ENCODE results near the gene ZNF43. TPM values are rescaled to one million over a fixed set of nuclear protein-coding genes. Genes with fewer than 3 reads are reported as not detected.

The ZNF43 gene
- total RNA-seq, 2 experiments from 2014 or later: 26.1 to 30.2 TPM

- CTCF ChIA-PET: interaction anchor here (0.6 kb wide), 1 partner anchor 1560 kb away, joined by 3 read pairs; no protein-coding TSS in a partner anchor
- Histone ChIP-seq H3K9me3 (ENCODE audit: control insufficient read depth in 1 of 2, insufficient read depth in 1 of 2, low read length in 2 of 2) (no peaks in the 10 kb centered on the region), H3K4me1 (ENCODE audit: insufficient read depth, low read length) (no peaks in the 10 kb centered on the region), H3K27ac (ENCODE audit: low read depth in 1 of 2, low read length in 2 of 2) (no peak overlapping the region), H3K4me3 (ENCODE audit: low read length) (no peak overlapping the region), H3K36me3 (ENCODE audit: insufficient read depth, low read length) (peaks cover 30% of the 10 kb centered on the region), H3K27me3 (ENCODE audit: control insufficient read depth in 1 of 2, insufficient read depth in 2 of 2, low read length in 2 of 2) (no peaks in the 10 kb centered on the region)
- H3K9me3 Mint-ChIP-seq: no peaks in the 10 kb centered on the region
- DNase-seq: no peak
- intact Hi-C loops (cut with DNase I, micrococcal nuclease): loop anchor here in 1 of 2 experiments (10.0 kb wide), 4 partner anchors 518 to 1432 kb away; partner anchors contain the start of genes ZNF430 and ZNF708
- no peak overlapping the region for H3K27ac Mint-ChIP-seq
- TF ChIP-seq CTCF (IDR thresholded peaks at IDR 0.05): no peak
- POLR2A ChIA-PET: no interaction called here
- H3K27me3 Mint-ChIP-seq: no peaks in the 10 kb centered on the region
- no peak overlapping the region for H3K4me3 Mint-ChIP-seq
- H3K4me1 Mint-ChIP-seq (ENCODE audit: low read depth): peaks cover 18% of the 10 kb centered on the region
- peaks cover 77% of the 10 kb centered on the region for H3K36me3 Mint-ChIP-seq (ENCODE audit: low read depth)
- no peak for ATAC-seq (ENCODE audit: poor library complexity)
These were observed 7.1 kb upstream of the ZNF43 start for GRCh38 chr19:21843081-21843480.

GRCh38 chr19:21841488-21842097, 5.6 kb upstream of the ZNF43 start:
- ATAC-seq (ENCODE audit: poor library complexity) (no peak), DNase-seq (no peak)
- H3K4me1 ChIP-seq (ENCODE audit: insufficient read depth, low read length): no peaks in the 10 kb centered on the region
- TF ChIP-seq CTCF (IDR thresholded peaks at IDR 0.05): no peak
- peaks cover 26% of the 10 kb centered on the region for H3K36me3 ChIP-seq (ENCODE audit: insufficient read depth, low read length)
- Mint-ChIP-seq H3K27ac (no peak overlapping the region), H3K27me3 (no peaks in the 10 kb centered on the region), H3K36me3 (ENCODE audit: low read depth) (peaks cover 69% of the 10 kb centered on the region), H3K4me3 (no peak overlapping the region), H3K9me3 (no peaks in the 10 kb centered on the region), H3K4me1 (ENCODE audit: low read depth) (peaks cover 11% of the 10 kb centered on the region)
- no peaks in the 10 kb centered on the region for H3K9me3 ChIP-seq (ENCODE audit: control insufficient read depth in 1 of 2, insufficient read depth in 1 of 2, low read length in 2 of 2)
- POLR2A ChIA-PET: no interaction called here
- H3K4me3 ChIP-seq (ENCODE audit: low read length): no peak overlapping the region
- intact Hi-C loops (cut with DNase I, micrococcal nuclease): loop anchor here in 1 of 2 experiments (10.0 kb wide), 4 partner anchors 517 to 1433 kb away; partner anchors contain the start of genes ZNF430 and ZNF708
- H3K27me3 ChIP-seq (ENCODE audit: control insufficient read depth in 1 of 2, insufficient read depth in 2 of 2, low read length in 2 of 2): no peaks in the 10 kb centered on the region
- no peak overlapping the region for H3K27ac ChIP-seq (ENCODE audit: low read depth in 1 of 2, low read length in 2 of 2)
- CTCF ChIA-PET: no interaction called here

GRCh38 chr19:21841081-21841480, 5.1 kb upstream of the ZNF43 start:
- Mint-ChIP-seq H3K9me3 (no peaks in the 10 kb centered on the region), H3K27ac (no peak overlapping the region), H3K4me3 (no peak overlapping the region), H3K36me3 (ENCODE audit: low read depth) (peaks cover 67% of the 10 kb centered on the region), H3K4me1 (ENCODE audit: low read depth) (peaks cover 11% of the 10 kb centered on the region), H3K27me3 (no peaks in the 10 kb centered on the region)
- no peaks in the 10 kb centered on the region for H3K9me3 ChIP-seq (ENCODE audit: control insufficient read depth in 1 of 2, insufficient read depth in 1 of 2, low read length in 2 of 2)
- H3K36me3 ChIP-seq (ENCODE audit: insufficient read depth, low read length): peaks cover 26% of the 10 kb centered on the region
- H3K27me3 ChIP-seq (ENCODE audit: control insufficient read depth in 1 of 2, insufficient read depth in 2 of 2, low read length in 2 of 2): no peaks in the 10 kb centered on the region
- intact Hi-C loops (cut with DNase I, micrococcal nuclease): loop anchor here in 1 of 2 experiments (10.0 kb wide), 4 partner anchors 516 to 1434 kb away; partner anchors contain the start of genes ZNF430 and ZNF708
- CTCF ChIA-PET: no interaction called here
- DNase-seq (no peak), ATAC-seq (ENCODE audit: poor library complexity) (no peak)
- no peak overlapping the region for H3K27ac ChIP-seq (ENCODE audit: low read depth in 1 of 2, low read length in 2 of 2)
- POLR2A ChIA-PET: no interaction called here
- no peak for TF ChIP-seq CTCF (IDR thresholded peaks at IDR 0.05)
- peaks cover 5% of the 10 kb centered on the region for H3K4me1 ChIP-seq (ENCODE audit: insufficient read depth, low read length)
- H3K4me3 ChIP-seq (ENCODE audit: low read length): no peak overlapping the region
